NCI-H1694 treated with DMSO at 0.1 percent for 48 hours (cell line): ENCODE data around the gene TBL1X.

Experiments
- DNase-seq: peaks from one replicate; lab custom pipeline; 2025; lab: John Stamatoyannopoulos, UW

The TBL1X gene

DNA sequence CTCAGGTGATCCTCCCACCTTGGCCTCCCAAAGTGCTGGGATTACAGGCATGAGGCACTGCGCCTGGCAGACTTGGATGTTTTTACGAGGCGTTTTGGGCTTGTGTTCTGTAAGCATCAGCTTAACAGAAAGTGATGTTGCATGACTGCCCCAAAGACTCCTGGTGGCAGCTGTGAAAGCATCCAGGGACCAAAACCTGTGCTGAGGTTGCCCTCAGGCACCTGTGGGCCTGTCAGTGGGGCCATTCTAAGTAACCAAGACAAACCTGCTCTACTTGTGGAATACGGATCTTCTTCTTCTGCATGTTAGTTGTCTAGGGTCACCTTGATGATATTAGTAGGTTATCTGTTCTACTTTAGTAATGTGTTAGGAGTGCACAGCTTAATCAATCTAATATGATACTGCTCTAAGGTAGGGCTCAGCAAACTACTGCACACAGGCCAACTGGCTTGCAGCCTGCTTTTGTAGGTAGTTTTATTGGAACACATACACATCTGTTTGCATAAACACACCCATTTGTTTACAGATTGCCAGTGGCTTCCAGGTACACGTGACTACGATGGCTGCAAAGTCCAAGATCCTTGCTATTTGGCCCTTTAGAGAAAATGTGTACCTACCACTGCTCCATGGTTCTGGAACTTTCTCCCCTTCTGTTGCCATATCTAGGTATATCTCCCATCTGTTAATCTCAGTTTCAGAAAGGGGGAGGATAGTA is 164.1 kb downstream of the TBL1X start:
- DNase-seq, result no peak

- DNase-seq, result no peak
Measured at GRCh38 chrX:9634551-9634950, 169.7 kb downstream of the TBL1X start.

- no peak for DNase-seq
Measured at GRCh38 chrX:9635368-9635767, 170.5 kb downstream of the TBL1X start.

- no peak for DNase-seq
Measured at GRCh38 chrX:9635803-9636202, 170.9 kb downstream of the TBL1X start.

- no peak for DNase-seq
Measured at GRCh38 chrX:9638871-9639270, 174.0 kb downstream of the TBL1X start.

DNA sequence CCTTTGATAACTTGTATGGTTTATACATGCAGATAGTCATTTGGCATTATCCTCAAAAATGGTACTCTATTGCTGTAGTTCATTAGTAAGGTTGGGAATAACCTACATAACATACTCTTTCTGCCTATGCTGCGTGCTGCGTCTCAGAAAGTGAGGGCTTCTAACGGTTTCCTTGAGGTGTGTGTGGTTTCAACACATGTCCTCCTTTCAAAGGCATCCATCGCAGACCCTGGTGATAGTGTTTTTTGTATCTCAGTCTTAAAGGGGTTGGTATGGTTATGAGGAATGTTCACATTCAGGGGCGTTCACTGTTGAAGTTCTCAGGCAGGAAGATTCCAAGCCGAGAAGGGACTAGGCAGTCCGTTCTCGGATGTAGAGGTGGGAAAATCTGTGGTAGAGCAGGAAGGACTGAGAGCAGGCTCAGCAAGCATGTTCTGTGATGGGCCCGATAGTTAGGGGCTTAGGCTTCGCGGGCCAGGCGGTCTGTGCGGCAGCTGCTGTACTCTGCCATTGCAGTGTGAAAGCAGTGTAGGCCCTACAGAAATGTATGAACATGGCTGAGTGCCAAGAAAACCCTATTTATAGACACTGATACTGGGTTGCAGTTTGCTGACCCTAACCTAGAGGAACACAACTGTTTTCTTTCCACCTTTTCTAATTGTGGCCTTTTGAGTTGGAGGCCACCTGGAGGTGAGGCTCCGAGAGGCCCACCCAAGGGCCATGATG is 177.6 kb downstream of the TBL1X start:
- DNase-seq, result no peak

GRCh38 chrX:9643807-9644206 is 178.9 kb downstream of the TBL1X start:
- no peak for DNase-seq

GRCh38 chrX:9644335-9644734 is 179.5 kb downstream of the TBL1X start:
- DNase-seq, result no peak

GRCh38 chrX:9646471-9647224 is 181.8 kb downstream of the TBL1X start:
- no peak for DNase-seq

DNA sequence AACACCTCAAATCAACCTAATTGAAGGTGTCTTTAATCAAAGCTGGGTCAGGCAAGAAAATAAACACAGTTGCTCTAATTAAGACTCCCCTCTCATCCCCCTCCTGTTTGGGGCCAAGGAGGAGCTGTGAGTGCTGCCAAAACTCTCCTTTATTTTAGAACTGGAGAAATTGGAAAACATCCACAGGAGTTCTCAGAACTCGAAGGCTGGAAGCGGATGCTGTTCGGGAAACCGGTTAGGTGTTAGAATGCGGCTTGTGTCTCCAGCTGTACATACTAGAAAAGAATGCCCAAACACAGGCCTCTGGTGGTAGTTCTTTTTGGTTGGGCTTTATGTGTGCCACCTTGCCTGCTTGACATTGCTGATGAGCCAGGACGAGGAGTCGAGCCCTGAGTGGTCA is 182.6 kb downstream of the TBL1X start:
- DNase-seq, result no peak

DNA sequence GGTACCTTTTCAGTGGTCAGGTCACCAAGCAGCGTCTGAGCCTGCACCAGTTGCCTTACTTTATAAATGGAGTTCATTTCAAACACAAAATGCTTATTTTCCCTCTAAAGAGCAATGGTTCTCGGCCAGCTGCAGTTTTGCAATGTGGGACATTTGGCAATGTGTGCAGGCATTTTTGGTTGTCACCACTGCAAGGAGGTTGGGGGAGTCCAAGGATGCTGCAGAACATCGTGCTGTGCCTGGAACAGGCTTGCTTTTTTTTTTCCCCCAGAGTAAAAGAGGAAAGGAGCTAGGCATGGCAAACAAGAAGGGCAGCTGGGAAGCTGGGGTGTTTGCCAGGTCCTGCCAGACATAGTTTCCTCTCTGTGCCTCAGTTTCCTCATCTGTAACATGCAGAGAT is 185.2 kb downstream of the TBL1X start:
- DNase-seq, result no peak

- no peak for DNase-seq
Measured at GRCh38 chrX:9651737-9652136, 186.9 kb downstream of the TBL1X start.

- DNase-seq, result no peak
Measured at GRCh38 chrX:9654929-9655328, 190.1 kb downstream of the TBL1X start.

GRCh38 chrX:9656277-9656676 is 191.4 kb downstream of the TBL1X start:
- no peak for DNase-seq

DNA sequence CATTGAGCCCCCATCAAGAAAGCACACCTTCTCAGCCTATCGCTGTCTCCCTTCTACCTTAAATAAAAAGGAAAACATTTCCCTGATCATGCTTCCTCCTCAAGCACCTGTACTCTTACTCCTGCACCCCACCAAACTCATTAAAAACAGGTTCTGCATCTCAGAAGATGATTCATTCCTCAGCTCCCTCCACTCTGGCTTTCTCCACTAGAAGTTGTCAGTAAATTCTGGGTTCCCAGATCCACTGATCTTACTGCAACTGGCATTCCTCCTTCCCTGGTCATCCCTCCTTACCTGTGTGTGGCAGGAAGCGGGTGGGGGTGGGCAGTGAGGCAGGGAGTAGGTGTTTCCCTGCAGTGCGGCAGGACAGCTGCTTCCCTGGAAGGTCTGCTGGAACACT is 192.0 kb downstream of the TBL1X start:
- no peak for DNase-seq

DNA sequence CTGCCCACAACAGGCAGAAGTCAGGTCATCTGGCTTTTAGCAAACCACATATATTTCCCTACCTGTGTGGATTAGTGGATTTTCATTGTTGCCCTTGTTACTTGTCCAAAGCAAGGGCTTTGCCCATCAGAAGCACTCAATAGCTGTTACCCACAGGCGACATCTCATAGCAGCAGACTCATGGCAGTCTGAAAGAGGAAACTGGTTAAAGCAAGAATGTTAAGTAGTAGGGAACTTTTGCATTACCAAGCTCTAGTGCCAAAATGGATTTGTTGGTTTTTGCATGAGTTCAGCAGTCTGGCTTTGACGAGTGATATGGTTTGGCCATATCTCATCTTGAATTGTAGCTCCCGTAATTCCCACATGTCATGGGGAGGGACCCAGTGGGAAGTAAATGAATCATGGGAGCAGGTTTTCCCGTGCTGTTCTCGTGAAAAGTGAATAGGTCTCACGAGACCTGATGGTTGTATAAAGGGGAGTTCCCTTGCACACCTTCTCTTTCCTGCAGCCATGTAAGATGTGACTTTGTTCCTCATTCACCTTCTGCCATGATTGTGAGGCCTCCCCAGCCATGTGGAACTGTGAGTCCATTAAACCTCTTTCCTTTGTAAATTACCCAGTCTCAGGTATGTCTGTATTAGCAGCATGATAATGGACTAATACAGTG is 192.9 kb downstream of the TBL1X start:
- DNase-seq, result no peak

DNA sequence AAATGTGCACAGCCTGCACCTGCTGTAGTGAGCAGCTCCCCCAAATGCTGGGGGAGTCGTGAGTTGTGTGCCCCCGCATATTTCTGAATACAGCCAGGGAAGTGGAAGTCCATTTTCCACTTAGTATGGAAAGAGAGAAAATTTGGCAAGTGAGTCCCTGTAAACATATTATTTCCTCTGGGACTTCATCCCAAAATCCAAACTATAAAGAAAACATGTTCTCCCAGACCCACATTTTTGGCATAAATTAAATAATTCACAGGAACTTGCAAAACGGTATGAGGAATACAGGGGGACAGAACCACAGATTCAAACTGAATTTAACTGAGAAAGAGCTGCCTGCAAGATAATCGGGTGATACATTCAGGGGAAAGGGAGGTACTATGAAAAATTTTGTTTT is 193.6 kb downstream of the TBL1X start:
- DNase-seq, result no peak

DNA sequence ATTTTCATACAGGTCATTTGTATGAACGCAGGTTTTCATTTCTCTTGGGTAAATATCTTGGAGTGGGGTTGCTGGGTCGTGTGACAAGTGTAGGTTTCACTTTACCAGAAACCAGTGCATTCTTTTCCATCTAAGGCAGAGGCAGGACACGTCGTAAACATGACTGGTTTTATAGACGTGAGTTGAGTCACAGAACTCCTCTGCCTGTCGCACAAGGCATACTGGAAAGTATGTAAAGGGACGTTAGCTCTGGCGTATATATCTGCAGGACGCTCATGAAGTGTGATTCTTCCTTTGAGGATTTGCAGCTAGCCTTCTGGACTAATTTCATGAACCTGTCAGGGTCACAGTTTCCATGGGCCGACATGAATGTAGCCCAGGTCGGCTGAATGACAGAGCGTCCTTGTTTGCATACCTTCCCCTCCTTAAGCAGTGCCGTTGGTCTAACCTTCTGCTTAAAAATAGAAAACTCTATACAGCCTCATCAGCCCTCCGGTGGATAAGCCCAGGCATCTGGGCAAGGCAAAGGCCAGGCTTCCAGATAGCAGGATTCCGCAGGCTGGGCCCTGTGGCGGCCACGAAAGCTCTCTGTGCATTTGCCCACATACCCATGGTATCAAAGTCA is 194.8 kb downstream of the TBL1X start:
- no peak for DNase-seq

GRCh38 chrX:9662148-9662547 is 197.3 kb downstream of the TBL1X start:
- no peak for DNase-seq

DNA sequence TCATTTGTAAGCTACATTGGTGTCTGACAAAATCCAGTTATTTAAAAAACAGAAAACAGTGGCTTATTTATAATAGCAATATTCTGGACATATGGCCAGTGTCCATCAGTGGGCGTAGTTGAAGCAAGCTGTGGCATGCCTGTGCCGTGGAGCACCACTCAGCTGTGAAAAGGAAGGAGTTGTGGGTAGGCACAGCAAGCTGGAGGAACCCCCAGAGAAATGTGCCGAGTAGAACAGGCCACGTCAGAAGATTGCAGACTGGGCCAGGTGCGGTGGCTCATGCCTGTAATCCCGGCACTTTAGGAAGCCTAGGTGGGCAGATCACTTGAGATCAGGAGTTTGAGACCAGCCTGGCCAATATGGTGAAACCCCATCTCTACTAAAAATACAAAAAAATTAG is 198.4 kb downstream of the TBL1X start:
- DNase-seq, result no peak

GRCh38 chrX:9664224-9664623 is 199.4 kb downstream of the TBL1X start:
- DNase-seq, result no peak

- no peak for DNase-seq
Measured at GRCh38 chrX:9665113-9665512, 200.3 kb downstream of the TBL1X start.
